Subcutaneous adipose tissue (tissue), 4 donors: ENCODE measurements around the gene ELAVL2. TPM values are rescaled to one million over a fixed set of nuclear protein-coding genes. Genes with fewer than 3 reads are reported as not detected.

Source experiments
- total RNA-seq, 4 donors: library from RNA; depleted of rRNA; stranded (reverse); fragments of >200 nt; gene quantifications; one replicate each; pipeline ENCODE4 v1.1.0, GENCODE V29; 2016
- TF ChIP-seq, protein P1 (sequence below): fragments of 450-650 bp; IDR thresholded peaks from one replicate; pipeline ENCODE4 v1.5.1; 2016; ENCODE audit warnings: low read depth, mild to moderate bottlenecking, control low read depth, antibody characterized with exemption, moderate library complexity

Gene ELAVL2
- total RNA-seq, 4 donors from 2014 or later: 0.44 TPM; not detected in 3

- TF ChIP-seq, protein P1, sequence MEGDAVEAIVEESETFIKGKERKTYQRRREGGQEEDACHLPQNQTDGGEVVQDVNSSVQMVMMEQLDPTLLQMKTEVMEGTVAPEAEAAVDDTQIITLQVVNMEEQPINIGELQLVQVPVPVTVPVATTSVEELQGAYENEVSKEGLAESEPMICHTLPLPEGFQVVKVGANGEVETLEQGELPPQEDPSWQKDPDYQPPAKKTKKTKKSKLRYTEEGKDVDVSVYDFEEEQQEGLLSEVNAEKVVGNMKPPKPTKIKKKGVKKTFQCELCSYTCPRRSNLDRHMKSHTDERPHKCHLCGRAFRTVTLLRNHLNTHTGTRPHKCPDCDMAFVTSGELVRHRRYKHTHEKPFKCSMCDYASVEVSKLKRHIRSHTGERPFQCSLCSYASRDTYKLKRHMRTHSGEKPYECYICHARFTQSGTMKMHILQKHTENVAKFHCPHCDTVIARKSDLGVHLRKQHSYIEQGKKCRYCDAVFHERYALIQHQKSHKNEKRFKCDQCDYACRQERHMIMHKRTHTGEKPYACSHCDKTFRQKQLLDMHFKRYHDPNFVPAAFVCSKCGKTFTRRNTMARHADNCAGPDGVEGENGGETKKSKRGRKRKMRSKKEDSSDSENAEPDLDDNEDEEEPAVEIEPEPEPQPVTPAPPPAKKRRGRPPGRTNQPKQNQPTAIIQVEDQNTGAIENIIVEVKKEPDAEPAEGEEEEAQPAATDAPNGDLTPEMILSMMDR: no peak
Measured at GRCh38 chr9:23672151-23672550, 153.9 kb downstream of the ELAVL2 start.

DNA sequence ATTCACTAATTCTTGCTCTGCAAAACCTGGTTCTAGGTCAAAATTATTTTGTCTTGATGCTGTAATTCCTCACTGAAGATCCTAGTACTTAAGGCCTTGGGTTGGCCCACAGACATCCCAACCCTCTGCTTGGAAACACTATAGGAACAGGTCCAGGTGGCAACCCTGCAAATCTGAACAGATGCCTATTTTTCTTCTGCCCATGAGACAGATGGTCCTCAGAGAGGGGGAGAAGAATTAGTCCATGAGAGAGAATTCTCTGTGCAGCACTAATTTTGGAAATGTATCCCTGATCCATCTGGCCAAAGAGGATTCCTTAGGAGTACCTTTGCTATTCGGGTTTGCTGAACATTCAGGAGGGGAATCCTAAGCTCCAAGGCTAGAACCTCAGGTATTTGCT, 156.3 kb downstream of the ELAVL2 start:
- TF ChIP-seq, protein P1: no peak

DNA sequence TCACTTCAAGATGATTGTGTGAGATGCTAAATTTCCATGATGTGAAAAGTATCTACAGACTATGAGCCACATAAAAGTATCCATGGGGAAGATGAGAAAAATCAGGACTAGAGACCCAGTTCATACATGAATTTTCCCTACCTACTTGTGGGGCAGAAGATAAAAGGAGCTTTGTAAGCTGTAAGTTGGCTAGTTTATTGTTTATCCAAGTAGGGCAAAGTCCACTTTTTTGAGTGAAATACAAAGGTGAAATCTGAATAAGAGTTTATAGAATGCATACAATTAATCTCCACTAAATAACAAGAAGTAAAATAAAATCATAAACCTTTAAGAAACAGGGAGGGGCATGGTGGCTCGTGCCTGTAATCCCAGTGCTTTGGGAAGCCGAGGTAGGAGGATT, 160.4 kb downstream of the ELAVL2 start:
- TF ChIP-seq, protein P1: no peak

GRCh38 chr9:23665051-23665450, 161.0 kb downstream of the ELAVL2 start:
- TF ChIP-seq, protein P1: no peak

DNA sequence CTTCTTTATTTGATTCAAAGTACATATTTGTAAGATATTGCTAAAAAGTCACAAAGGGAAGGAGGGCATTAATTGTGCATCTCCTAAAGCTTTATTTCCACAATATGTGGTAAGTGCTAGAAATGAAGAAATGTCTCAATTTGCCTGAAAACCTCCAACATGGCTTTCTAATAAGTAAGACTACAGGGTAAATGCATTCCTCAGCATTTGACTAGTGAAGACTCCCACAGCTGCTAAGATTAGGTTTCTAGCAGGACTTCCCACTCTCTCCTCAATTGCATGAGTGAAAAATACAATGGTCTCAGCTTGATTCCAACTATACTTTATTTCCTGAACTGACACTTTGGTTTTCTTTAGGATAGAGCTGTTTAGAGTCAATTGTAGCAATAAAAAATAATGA, 162.1 kb downstream of the ELAVL2 start:
- TF ChIP-seq, protein P1: no peak

- TF ChIP-seq, protein P1: no peak
Measured at GRCh38 chr9:23663536-23663935, 162.5 kb downstream of the ELAVL2 start.

GRCh38 chr9:23663125-23663524, 162.9 kb downstream of the ELAVL2 start:
- TF ChIP-seq, protein P1: no peak
